Posterior vena cava (tissue), 2 donors: ENCODE data around the gene LTA. TPM values are rescaled to one million over a fixed set of nuclear protein-coding genes. Genes with fewer than 3 reads are reported as not detected.
A peak's percentile ranks its signal among the peaks of the same experiment; 100 is the strongest.

Source experiments
- DNase-seq: peaks from one replicate; pipeline ENCODE4 v3.0.0-alpha.2; 2020; ENCODE audit warnings: low spot score
- intact Hi-C, 2 donors: fragments of 100-400 bp; cut with DNase I; formaldehyde crosslinking; loops; one replicate each; pipeline versions ENCODE4 v1.14.1 to v1.14.2; 2022 to 2023
- total RNA-seq, 2 donors: library from RNA; stranded (reverse); fragmentation: NEBNext Ultra II Directional; extraction: Animal tissue kit (Norgen Biotek cat#: 25700); gene quantifications; one replicate each; pipeline ENCODE4 v1.2.1, GENCODE V29; 2021
- donor health status: DM: yes; HTN: yes; CAD: no.
- donor health status: DM: yes; HTN: yes; CAD: no.

The LTA gene
- total RNA-seq, 2 donors from 2014 or later, result not detected

DNA sequence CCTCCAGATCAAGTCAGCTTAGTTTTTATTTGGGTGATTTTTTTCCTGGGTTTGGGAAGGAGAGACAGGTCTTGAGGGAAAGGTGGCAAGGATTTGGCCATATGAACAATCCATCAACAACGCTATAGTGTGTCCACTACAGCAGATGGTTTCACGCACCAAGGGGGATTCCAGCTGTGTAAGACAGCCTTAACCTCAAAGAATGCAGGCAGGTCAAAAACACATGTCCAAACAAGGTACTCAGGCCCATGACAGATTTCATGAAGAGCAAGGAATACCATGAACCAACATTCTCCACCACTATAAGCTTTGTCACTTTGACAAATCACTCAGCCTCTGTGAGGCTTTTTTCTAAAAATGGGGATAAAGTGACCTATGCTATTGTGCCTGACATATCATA, 44.9 kb downstream of the LTA start:
- no peak for DNase-seq
- intact Hi-C loops, result no loop called here

DNA sequence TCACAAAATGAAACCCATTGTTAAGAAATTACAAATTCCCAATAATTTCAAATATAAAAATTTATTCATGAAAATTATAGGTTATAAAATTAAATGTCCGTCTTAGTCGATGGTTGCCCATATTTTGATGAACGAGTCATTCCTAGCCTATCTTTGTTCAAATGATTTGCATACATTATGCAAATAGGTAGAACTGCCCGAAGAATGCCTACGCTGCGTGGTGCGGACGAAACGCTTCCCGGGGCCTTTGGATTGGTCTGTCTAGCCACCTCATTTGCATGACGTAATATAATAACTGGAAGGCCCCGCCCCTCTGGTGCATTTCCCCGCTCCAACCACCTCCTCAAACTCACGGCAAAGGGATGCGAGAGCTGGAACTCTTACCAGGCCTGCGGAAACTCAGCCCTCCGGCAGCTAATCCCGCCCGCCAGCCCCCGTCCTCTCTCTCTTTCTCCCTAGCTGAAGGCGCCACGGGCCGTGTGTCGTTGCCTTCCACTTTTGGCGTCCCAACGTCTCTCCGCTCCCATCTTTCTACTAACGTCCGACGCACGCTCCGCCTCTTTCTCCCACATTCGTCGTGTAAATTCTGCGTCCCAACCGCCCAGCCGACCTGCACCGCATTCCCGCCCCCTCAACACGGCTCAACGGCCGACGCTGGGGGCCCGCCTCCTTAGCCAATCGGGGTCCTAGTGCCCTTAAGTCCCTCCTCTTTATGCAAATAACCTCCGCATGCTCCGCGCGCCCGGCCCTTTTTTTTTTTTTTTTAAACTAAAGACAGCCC, 47.9 kb downstream of the LTA start:
- DNase-seq, result peak; percentile 99
- intact Hi-C loops, result no loop called here

DNA sequence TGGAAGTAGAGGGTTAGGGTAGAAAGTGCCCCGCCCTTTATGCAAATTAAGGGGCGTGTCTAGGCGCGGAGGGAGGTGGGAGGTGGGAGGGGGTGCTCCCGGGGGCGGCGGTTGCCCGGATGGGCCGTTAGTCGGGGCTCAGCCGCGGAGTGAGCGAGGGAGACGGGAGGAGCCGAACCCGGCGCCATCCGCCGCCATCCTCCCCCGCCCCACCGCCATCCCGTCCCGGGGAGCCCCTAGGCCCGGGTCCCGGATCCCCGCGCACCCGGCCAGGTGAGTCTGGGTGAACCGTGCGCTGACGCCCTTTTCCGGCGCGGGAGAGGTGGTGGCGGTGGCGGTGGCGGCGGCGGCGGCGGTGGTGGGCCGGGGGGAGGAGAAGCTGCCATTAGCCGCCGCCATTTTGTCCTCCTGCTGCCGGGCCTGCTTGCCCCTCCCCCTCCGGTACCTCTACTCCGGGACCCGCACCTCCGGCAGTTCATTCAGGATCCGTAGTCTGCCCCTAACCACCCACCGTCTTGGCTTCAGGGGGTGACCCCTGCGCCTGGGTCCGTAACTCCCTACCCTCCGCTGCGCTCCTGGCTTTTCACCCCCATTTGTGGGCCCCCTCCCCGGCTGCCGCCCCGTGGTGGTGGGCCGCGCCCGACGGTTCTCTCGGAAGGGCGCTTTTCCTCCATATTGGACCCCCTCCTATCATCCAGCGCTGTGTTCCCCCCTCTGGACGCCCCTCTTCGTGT, 48.7 kb downstream of the LTA start, which contains the start of gene PRRC2A:
Gene PRRC2A, plus strand, starts transcription at position 130 of the 734 bp plus-strand sequence. CDS start 2,075 bp downstream, outside the sequence.
- intact Hi-C loops, result no loop called here
- DNase-seq, result peak; percentile 98

DNA sequence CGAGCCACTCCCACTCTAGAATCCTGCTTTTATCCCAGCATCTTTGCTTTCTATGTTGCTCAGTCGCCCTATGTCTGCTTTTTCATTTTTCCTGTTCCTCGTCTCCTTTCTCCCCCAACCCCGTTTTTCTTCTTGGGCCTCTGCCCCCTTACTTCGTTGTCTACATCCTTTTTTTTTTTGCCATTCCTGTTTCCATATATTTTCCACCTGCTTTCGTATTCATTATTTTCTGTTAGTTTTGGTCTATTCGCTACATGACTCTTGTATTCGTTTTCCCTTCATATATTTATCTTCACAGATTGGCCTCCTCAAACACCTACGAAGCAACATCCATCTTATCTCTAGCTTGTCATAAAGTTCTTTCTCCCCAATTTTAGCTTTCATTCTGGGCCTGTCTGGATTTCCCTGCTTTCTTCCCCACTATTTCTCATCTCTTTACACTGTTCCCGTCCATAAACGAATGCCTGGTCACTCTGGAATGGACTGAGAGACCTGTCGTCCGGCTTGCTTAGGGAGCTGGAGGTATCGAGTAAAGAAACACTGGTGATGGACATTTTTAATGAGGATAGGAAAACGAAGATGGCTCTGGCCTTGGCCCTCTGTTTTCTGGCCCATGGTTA, 49.3 kb downstream of the LTA start:
- intact Hi-C loops, result no loop called here
- DNase-seq, result no peak

DNA sequence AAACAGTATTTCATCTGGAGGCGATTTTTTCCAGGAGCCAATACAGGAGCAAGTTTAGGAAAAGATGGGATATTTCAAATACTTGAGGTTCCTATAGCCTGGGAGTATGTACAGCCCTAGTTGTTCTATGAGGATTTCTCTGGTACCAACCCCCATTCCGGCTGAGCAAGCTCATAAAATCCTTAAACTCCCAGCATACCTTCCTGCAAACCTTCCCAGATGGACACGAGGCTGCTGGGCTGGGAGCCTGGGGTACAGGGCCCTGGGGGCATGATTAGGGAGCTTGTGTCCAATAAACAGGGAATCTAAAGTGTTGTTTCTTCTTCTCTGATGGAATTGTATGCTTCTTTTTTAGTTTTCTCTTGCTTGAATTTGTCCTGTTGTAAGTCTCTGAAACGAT, 49.9 kb downstream of the LTA start:
- intact Hi-C loops, result no loop called here
- DNase-seq, result no peak

DNA sequence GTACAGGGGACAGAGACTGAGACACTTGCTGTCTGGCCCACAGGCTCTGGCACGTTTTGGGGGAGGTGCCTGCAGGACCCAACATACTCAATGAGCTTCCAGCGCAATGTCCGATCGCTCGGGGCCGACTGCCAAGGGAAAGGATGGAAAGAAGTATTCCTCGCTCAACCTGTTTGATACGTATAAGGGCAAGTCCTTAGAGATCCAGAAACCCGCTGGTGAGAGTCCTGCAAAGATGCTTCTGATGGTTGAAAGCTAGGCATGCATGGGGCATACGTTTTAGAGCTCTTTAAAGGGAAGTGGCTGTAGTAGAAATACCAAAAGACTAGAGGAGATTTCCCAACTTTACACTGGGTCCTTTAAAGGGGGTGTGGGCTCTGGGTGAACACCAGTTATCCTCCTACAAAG, 50.6 kb downstream of the LTA start:
- no peak for DNase-seq
- intact Hi-C loops, result no loop called here

Other genes starting within 250 kb of the LTA start
- 100 to 1,000 TPM; 525 to 620 TPM for gene HLA-B, start 215.1 kb upstream of the LTA start, total RNA-seq
- 10 to 100 TPM; 16.5 to 20.5 TPM for gene MICA, start 168.7 kb upstream of the LTA start, total RNA-seq
- gene MICB, start 74.1 kb upstream of the LTA start, total RNA-seq, result 1 to 10 TPM; 2.9 to 4.1 TPM
- gene MCCD1, start 43.3 kb upstream of the LTA start, total RNA-seq, result not detected
- 100 to 1,000 TPM; 165 to 180 TPM for gene DDX39B, start 30.3 kb upstream of the LTA start, total RNA-seq
- gene ATP6V1G2, start 25.7 kb upstream of the LTA start, total RNA-seq, result 1 to 10 TPM in 1 of 2 donors, under 1 TPM in 1; 0.43 to 1.2 TPM
- gene NFKBIL1, start 24.7 kb upstream of the LTA start, total RNA-seq, result 10 to 100 TPM; 12.0 to 13.2 TPM
- under 1 TPM; 0.81 to 0.93 TPM for gene TNF, start 3.3 kb downstream of the LTA start, total RNA-seq
- gene LTB, start 10.1 kb downstream of the LTA start, total RNA-seq, result 1 to 10 TPM in 1 of 2 donors, under 1 TPM in 1; 0.90 to 1.6 TPM
- 10 to 100 TPM in 1 of 2 donors, 1 to 10 TPM in 1; 9.2 to 24.8 TPM for gene LST1, start 14.0 kb downstream of the LTA start, total RNA-seq
- gene NCR3, start 20.7 kb downstream of the LTA start, total RNA-seq, result not detected
- 10 to 100 TPM; 18.1 to 68.7 TPM for gene AIF1, start 42.9 kb downstream of the LTA start, total RNA-seq
- gene PRRC2A, start 48.4 kb downstream of the LTA start, total RNA-seq, result 100 to 1,000 TPM; 119 to 133 TPM
- 100 to 1,000 TPM; 146 to 193 TPM for gene BAG6, start 80.4 kb downstream of the LTA start, total RNA-seq
- 1 to 10 TPM in 1 of 2 donors, under 1 TPM in 1; 0.60 to 1.2 TPM for gene APOM, start 83.6 kb downstream of the LTA start, total RNA-seq
- gene C6orf47, start 88.5 kb downstream of the LTA start, total RNA-seq, result 10 to 100 TPM; 18.8 to 19.3 TPM
- 10 to 100 TPM in 1 of 2 donors, 1 to 10 TPM in 1; 7.8 to 10.1 TPM for gene GPANK1, start 92.7 kb downstream of the LTA start, total RNA-seq
- 10 to 100 TPM; 85.2 to 90.4 TPM for gene CSNK2B, start 93.8 kb downstream of the LTA start, total RNA-seq
- gene LY6G5B, start 97.7 kb downstream of the LTA start, total RNA-seq, result 1 to 10 TPM; 9.5 to 9.8 TPM
- gene LY6G5C, start 108.8 kb downstream of the LTA start, total RNA-seq, result 1 to 10 TPM; 1.7 to 1.9 TPM
- gene ABHD16A, start 131.0 kb downstream of the LTA start, total RNA-seq, result 10 to 100 TPM; 38.3 to 39.4 TPM
- gene LY6G6F, start 134.6 kb downstream of the LTA start, total RNA-seq, result not detected
- not detected for gene LY6G6D, start 143.1 kb downstream of the LTA start, total RNA-seq
- gene LY6G6C, start 149.5 kb downstream of the LTA start, total RNA-seq, result not detected
- 1 to 10 TPM in 1 of 2 donors, under 1 TPM in 1; 0.52 to 1.1 TPM for gene MPIG6B, start 151.1 kb downstream of the LTA start, total RNA-seq
- 10 to 100 TPM; 88.3 to 97.4 TPM for gene DDAH2, start 157.0 kb downstream of the LTA start, total RNA-seq
- gene CLIC1, start 164.2 kb downstream of the LTA start, total RNA-seq, result 100 to 1,000 TPM; 272 to 402 TPM
- 1 to 10 TPM; 7.7 to 9.8 TPM for gene MSH5, start 167.7 kb downstream of the LTA start, total RNA-seq
- not detected for gene SAPCD1, start 190.4 kb downstream of the LTA start, total RNA-seq
- gene VWA7, start 205.0 kb downstream of the LTA start, total RNA-seq, result under 1 TPM; 0.37 to 0.48 TPM
- 10 to 100 TPM; 49.0 to 60.8 TPM for gene VARS1, start 223.5 kb downstream of the LTA start, total RNA-seq
- gene LSM2, start 234.7 kb downstream of the LTA start, total RNA-seq, result 10 to 100 TPM; 38.7 to 39.7 TPM
- 1 to 10 TPM; 1.4 to 1.7 TPM for gene HSPA1L, start 243.0 kb downstream of the LTA start, total RNA-seq
- gene HSPA1A, start 243.3 kb downstream of the LTA start, total RNA-seq, result 100 to 1,000 TPM; 157 to 187 TPM